ENCODE measurements around the gene COL5A3. TPM values are rescaled to one million over a fixed set of nuclear protein-coding genes. Genes with fewer than 3 reads are reported as not detected.

The COL5A3 gene
- total RNA-seq, 2 donors from 2014 or later, result 6.8 to 7.2 TPM

GRCh38 chr19:9966448-9966847, 43.9 kb downstream of the COL5A3 start:
- no peak for TF ChIP-seq CTCF (IDR thresholded peaks at IDR 0.05)
- Histone ChIP-seq H3K4me1 (no peaks in the 10 kb centered on the region), H3K27me3 (peaks cover 0 to 4% of the 10 kb centered on the region in 2 donors), H3K4me3 (no peak overlapping the region), H3K27ac (no peak overlapping the region), H3K36me3 (peaks cover 10% of the 10 kb centered on the region), H3K9me3 (no peaks in the 10 kb centered on the region)
- DNase-seq (ENCODE audit: low spot score), result no peak

GRCh38 chr19:9966024-9966423, 44.3 kb downstream of the COL5A3 start:
- TF ChIP-seq CTCF (IDR thresholded peaks at IDR 0.05), result no peak
- peaks cover 10% of the 10 kb centered on the region for H3K36me3 ChIP-seq
- DNase-seq (ENCODE audit: low spot score), result no peak
- no peaks in the 10 kb centered on the region for H3K4me1 ChIP-seq
- H3K4me3 ChIP-seq, result no peak overlapping the region
- H3K9me3 ChIP-seq, result no peaks in the 10 kb centered on the region
- H3K27ac ChIP-seq, result no peak overlapping the region
- peaks cover 0 to 4% of the 10 kb centered on the region in 2 donors for H3K27me3 ChIP-seq

GRCh38 chr19:9962623-9963290, 47.5 kb downstream of the COL5A3 start:
- DNase-seq (ENCODE audit: low spot score), result no peak
- Histone ChIP-seq H3K4me3 (no peak overlapping the region), H3K36me3 (peaks cover 3% of the 10 kb centered on the region), H3K9me3 (no peaks in the 10 kb centered on the region), H3K27me3 (peaks cover 0 to 4% of the 10 kb centered on the region in 2 donors), H3K4me1 (no peaks in the 10 kb centered on the region), H3K27ac (no peak overlapping the region)
- no peak for TF ChIP-seq CTCF (IDR thresholded peaks at IDR 0.05)

- Histone ChIP-seq H3K27ac (no peak overlapping the region), H3K9me3 (no peaks in the 10 kb centered on the region), H3K36me3 (peaks cover 3% of the 10 kb centered on the region), H3K27me3 (no peaks in the 10 kb centered on the region), H3K4me3 (no peak overlapping the region), H3K4me1 (no peaks in the 10 kb centered on the region)
- TF ChIP-seq CTCF (IDR thresholded peaks at IDR 0.05), result no peak
- DNase-seq (ENCODE audit: low spot score), result no peak
Measured at GRCh38 chr19:9961103-9961502, 49.2 kb downstream of the COL5A3 start.

- no peak overlapping the region for H3K4me3 ChIP-seq
- no peak for TF ChIP-seq CTCF (IDR thresholded peaks at IDR 0.05)
- H3K27ac ChIP-seq, result no peak overlapping the region
- no peaks in the 10 kb centered on the region for H3K4me1 ChIP-seq
- DNase-seq (ENCODE audit: low spot score), result no peak
- no peaks in the 10 kb centered on the region for H3K36me3 ChIP-seq
- H3K27me3 ChIP-seq, result no peaks in the 10 kb centered on the region
- H3K9me3 ChIP-seq, result no peaks in the 10 kb centered on the region
Measured at GRCh38 chr19:9958379-9958821, 51.9 kb downstream of the COL5A3 start.

- no peak for TF ChIP-seq CTCF (IDR thresholded peaks at IDR 0.05)
- Histone ChIP-seq H3K4me1 (no peaks in the 10 kb centered on the region), H3K9me3 (no peaks in the 10 kb centered on the region), H3K36me3 (no peaks in the 10 kb centered on the region), H3K27ac (no peak overlapping the region), H3K4me3 (no peak overlapping the region), H3K27me3 (no peaks in the 10 kb centered on the region)
- no peak for DNase-seq (ENCODE audit: low spot score)
Measured at GRCh38 chr19:9956956-9957355, 53.3 kb downstream of the COL5A3 start.
